Epithelial cell of esophagus (primary cell): Measurements from ENCODE around the gene MAN2A2.
"Not testable (repeated sequence)": the region's sequence is repeated elsewhere in the genome, so short reads cannot be mapped to it uniquely, and the experiment has no call there.

Experiments
- DNase-seq: peaks from one replicate; pipeline ENCODE4 v3.0.0; 2010; ENCODE audit warnings: low read depth
- H3K4me3 ChIP-seq: 2 replicates; pipeline ENCODE4 v1.5.1; 2011; ENCODE audit warnings: mild to moderate bottlenecking, low read length, control low read depth
- TF ChIP-seq, protein P1 (sequence below): IDR thresholded peaks from 2 replicates; pipeline ENCODE4 v1.5.1; 2011; ENCODE audit warnings: low read depth, mild to moderate bottlenecking, low read length, control low read depth, inconsistent platforms; ENCODE audit not compliant: insufficient read depth; ENCODE audit errors: missing control alignments

MAN2A2 gene

GRCh38 chr15:90916461-90916860 is 13.4 kb downstream of the MAN2A2 start:
- TF ChIP-seq, protein P1, sequence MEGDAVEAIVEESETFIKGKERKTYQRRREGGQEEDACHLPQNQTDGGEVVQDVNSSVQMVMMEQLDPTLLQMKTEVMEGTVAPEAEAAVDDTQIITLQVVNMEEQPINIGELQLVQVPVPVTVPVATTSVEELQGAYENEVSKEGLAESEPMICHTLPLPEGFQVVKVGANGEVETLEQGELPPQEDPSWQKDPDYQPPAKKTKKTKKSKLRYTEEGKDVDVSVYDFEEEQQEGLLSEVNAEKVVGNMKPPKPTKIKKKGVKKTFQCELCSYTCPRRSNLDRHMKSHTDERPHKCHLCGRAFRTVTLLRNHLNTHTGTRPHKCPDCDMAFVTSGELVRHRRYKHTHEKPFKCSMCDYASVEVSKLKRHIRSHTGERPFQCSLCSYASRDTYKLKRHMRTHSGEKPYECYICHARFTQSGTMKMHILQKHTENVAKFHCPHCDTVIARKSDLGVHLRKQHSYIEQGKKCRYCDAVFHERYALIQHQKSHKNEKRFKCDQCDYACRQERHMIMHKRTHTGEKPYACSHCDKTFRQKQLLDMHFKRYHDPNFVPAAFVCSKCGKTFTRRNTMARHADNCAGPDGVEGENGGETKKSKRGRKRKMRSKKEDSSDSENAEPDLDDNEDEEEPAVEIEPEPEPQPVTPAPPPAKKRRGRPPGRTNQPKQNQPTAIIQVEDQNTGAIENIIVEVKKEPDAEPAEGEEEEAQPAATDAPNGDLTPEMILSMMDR = no peak
- no peak overlapping the region for H3K4me3 ChIP-seq
- DNase-seq = no peak

GRCh38 chr15:90917569-90917968 is 14.5 kb downstream of the MAN2A2 start:
- DNase-seq = no peak
- H3K4me3 ChIP-seq = no peak overlapping the region
- TF ChIP-seq, protein P1 = no peak

DNA sequence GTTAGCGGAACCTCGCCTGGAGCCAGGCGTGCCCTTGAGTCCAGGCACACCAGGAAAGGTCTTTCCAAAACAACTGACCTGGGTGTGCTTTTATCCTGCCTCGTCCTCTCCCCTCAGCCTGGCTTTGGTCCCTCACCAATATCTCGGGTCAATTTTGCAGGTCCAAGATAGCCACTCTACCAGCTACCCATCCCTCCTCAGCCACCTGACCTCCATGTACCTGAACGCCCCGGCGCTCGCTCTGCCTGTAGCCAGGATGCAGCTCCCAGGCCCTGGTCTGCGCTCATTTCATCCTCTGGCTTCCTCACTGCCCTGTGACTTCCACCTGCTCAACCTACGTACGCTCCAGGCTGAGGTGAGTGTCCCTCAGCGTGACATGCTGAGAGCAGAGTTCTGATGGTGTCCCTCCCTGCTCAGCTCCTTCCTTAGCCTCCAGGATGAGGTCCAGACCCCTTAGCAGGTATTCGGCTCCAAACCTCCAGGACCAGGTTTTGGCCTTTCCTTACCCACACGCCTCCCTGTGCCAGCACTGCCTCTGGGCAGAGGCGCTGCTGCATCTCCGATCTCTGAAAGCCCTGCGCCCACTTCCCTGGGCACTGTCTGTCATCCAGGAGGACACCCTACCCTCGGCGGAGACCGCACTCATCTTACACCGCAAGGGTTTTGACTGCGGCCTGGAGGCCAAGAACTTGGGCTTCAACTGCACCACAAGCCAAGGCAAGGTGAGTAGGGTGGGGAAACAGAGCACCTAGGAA is 15.1 kb downstream of the MAN2A2 start:
- TF ChIP-seq, protein P1 = no peak
- no peak overlapping the region for H3K4me3 ChIP-seq
- no peak for DNase-seq

DNA sequence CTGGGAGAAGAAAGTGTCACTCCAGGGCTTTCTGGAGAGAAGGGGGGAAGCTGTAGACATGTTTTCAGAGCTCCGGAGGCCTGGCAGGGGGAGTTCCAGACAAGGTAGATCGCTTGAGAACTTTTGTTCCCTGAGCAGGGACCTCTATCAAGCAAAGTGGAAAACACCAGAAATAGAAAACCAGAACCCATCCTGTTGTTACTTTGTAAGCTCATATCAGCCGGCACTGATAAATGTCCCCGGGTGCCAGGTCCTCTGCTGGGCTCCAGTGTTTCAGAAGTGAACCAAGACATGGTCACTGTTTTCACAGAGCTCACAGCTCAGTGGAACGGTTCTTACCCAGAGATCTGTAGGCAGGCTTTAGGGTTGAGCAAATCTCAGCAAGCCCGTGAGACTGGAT is 15.7 kb downstream of the MAN2A2 start:
- TF ChIP-seq, protein P1 = no peak
- no peak for DNase-seq
- no peak overlapping the region for H3K4me3 ChIP-seq

DNA sequence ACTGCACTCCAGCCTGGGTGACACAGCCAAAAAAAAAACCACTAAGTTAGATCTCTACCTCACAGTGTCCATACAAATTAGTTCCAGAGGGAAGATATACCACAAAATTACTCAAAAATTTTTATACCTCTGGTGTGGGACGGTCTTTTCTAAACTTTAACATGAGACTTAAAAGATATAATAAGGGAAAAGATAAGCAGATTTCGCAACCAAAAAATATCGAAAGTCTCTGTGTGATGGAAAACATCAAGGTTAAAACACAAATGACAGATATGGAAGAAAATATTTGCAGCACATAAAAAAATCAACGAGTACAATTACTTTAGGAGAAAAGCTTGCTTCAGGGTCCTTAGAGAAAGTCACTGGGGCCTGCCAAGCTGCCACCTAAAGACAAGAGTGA is 18.8 kb downstream of the MAN2A2 start:
- no peak overlapping the region for H3K4me3 ChIP-seq
- TF ChIP-seq, protein P1 = no peak
- DNase-seq = no peak

- peak; percentile 35 for DNase-seq
- not testable (repeated sequence) for H3K4me3 ChIP-seq
These were observed 19.7 kb downstream of the MAN2A2 start for GRCh38 chr15:90922712-90923322.

DNA sequence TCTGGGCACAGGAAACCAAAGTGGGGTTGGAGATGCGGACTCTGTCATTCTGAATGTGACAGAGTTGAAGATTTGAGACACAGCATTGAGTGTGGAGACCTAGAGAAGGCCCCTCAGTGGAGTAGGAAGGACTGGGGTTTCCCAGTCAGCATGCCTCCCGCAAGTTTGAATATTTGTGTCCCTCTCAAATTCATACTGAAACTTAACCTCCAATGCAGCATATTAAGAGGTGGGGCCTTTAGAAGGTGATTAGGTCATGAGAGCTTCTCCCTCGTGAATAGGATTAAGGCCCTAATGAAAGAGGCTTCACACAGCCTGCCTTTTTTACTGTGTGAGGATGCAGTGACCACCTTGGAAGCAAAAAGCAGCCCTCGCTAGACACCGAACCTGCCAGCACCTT is 21.3 kb downstream of the MAN2A2 start:
- no peak overlapping the region for H3K4me3 ChIP-seq
- TF ChIP-seq, protein P1 = no peak
- no peak for DNase-seq

- DNase-seq, H3K4me3 ChIP-seq: not testable (repeated sequence)
These were observed 23.7 kb downstream of the MAN2A2 start for GRCh38 chr15:90926766-90927165.

DNA sequence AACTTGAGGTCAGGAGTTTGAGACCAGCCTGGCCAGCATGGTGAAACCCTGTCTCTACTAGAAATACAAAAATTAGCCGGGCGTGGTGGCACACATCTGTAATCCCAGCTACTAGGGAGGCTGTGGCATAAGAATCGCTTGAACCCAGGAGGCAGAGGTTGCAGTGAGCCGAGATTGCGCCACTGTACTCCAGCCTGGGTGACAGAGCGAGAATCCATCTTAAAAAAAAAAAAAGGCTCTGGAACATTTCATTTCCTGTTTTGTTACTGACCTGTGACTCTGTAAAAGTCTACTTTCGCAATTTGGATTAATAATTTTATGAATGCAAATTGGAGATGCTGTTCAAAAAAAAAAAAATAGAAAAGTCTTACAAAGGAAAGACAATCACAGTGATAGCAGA is 25.0 kb downstream of the MAN2A2 start:
- not testable (repeated sequence) for DNase-seq, H3K4me3 ChIP-seq
